Lung (tissue), 12 donors: Measurements from ENCODE around the gene NRG2. TPM values are rescaled to one million over a fixed set of nuclear protein-coding genes. Genes with fewer than 3 reads are reported as not detected.

ENCODE experiments used
- ATAC-seq: fragments of 200-7000 bp; cut with Tn5 transposase; one replicate; pipeline ENCODE4 v1.9.1; 2020; ENCODE audit warnings: moderate number of reproducible peaks; ENCODE audit not compliant: insufficient read depth, low FRiP score
- DNase-seq, 3 donors: peaks; one replicate each; pipeline ENCODE4 v3.0.0-alpha.2; 2013 to 2017
- H3K27ac ChIP-seq, 2 donors: one replicate each; pipeline ENCODE4 v1.5.1; 2013; ENCODE audit warnings: mild to moderate bottlenecking in 2 of 2, moderate library complexity in 2 of 2, control low read depth in 1 of 2, inconsistent platforms in 1 of 2, low read depth in 1 of 2, low read length in 1 of 2
- H3K27me3 ChIP-seq, 3 donors: one replicate each; pipeline ENCODE4 v1.5.1; 2013; ENCODE audit warnings: low read length in 2 of 3; ENCODE audit not compliant: control insufficient read depth in 3 of 3, insufficient read depth in 3 of 3
- H3K36me3 ChIP-seq, 4 donors: one replicate each; pipeline ENCODE4 v1.5.1; 2013; ENCODE audit warnings: low read length in 4 of 4, mild to moderate bottlenecking in 1 of 4, moderate library complexity in 1 of 4; ENCODE audit not compliant: control insufficient read depth in 4 of 4, insufficient read depth in 4 of 4
- H3K4me1 ChIP-seq, 5 donors: one replicate each; pipeline ENCODE4 v1.5.1; 2013; ENCODE audit warnings: low read length in 5 of 5, mild to moderate bottlenecking in 2 of 5, moderate library complexity in 1 of 5; ENCODE audit not compliant: control insufficient read depth in 5 of 5, insufficient read depth in 5 of 5
- H3K4me3 ChIP-seq: one replicate; pipeline ENCODE4 v1.5.1; 2013; ENCODE audit warnings: mild to moderate bottlenecking, control low read depth, moderate library complexity
- H3K9ac ChIP-seq, 2 donors: one replicate each; pipeline ENCODE4 v1.5.1; 2013; ENCODE audit warnings: low read length in 2 of 2, control low read depth in 1 of 2; ENCODE audit not compliant: insufficient read depth in 1 of 2
- H3K9me3 ChIP-seq, 4 donors: one replicate each; pipeline ENCODE4 v1.5.1; 2013; ENCODE audit warnings: low read length in 3 of 4, mild to moderate bottlenecking in 1 of 4, moderate library complexity in 1 of 4; ENCODE audit not compliant: control insufficient read depth in 4 of 4, insufficient read depth in 3 of 4
- CTCF ChIP-seq: IDR thresholded peaks from 2 replicates; pipeline ENCODE4 v1.5.1; 2012; ENCODE audit warnings: mild to moderate bottlenecking; ENCODE audit errors: control extremely low read depth, extremely low read depth
- WGBS, 2 donors: extraction: QIAGEN DNeasy Blood & Tissue Kit; methylation state at CpG; one replicate each; pipeline ENCODE4 v1.1.7; 2013; 5-methylcytosine and 5-hydroxymethylcytosine counted together
- polyA plus RNA-seq, 2 donors: library from polyadenylated mRNA; stranded (reverse); fragments of 200-250 nt; gene quantifications; one replicate each; pipeline ENCODE4 v1.2.1, GENCODE V29; 2013
- total RNA-seq, 2 donors: library from RNA; depleted of rRNA in 1 of 2; stranded (reverse); fragments of >200 nt in 1 of 2; gene quantifications; one replicate each; pipeline ENCODE4 v1.2.1, GENCODE V29; 2014 to 2021
- donor health status: control.
- donor health status: control.
- donor health status: Bipolar disorder and iron deficiency.
- donor health status: healthy.
- donor health status: DM: yes; HTN: yes; CAD: no.

Gene NRG2
- total and polyA plus RNA-seq, 4 donors, result 0.41 to 3.0 (median 1.0) TPM

DNA sequence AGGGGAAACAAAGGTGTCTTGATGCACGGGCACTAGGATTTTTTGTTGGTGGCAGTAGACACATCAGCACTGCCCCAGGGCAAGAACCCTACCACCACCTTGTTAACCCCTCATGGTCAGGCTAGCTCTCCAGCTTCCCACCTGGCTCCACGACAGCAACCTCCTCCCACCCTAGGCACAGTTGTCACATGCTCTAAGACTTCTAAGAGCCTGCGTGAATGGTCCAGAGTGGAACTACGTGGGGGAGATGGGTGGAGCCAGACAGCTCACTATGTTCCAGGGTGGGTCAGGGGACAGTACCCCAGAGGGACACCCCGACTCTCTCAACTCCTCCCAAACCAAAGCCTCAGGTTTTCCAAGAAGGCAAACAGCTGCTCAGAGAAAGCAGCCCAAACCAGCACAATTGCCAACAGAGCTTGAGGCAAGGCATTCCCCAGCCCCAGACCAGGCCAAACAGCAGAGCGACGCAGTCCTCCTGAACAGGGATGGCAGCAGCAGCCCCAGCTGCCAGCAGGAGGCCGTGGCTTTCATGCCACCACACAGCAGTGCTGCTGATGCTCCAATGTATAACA is 78.0 kb downstream of the NRG2 start:
- Histone ChIP-seq H3K4me1 (peaks cover 0 to 4% (median 0%) of the 10 kb centered on the region in 5 donors), H3K36me3 (no peaks in the 10 kb centered on the region), H3K27me3 (peaks cover 0 to 5% (median 1%) of the 10 kb centered on the region in 3 donors), H3K9me3 (no peaks in the 10 kb centered on the region), H3K9ac (no peak overlapping the region), H3K27ac (no peak overlapping the region), H3K4me3 (no peak overlapping the region)
- 86 to 87% methylated on average over 8 of the region's 8 CpGs for WGBS, 2 donors
- ATAC-seq (no peak), DNase-seq (no peak)
- TF ChIP-seq CTCF, result no peak

- H3K4me1 ChIP-seq, result peaks cover 0 to 4% (median 0%) of the 10 kb centered on the region in 5 donors
- H3K27me3 ChIP-seq, result peaks cover 0 to 2% (median 0%) of the 10 kb centered on the region in 3 donors
- ATAC-seq (no peak), DNase-seq (no peak)
- TF ChIP-seq CTCF, result no peak
- H3K9me3 ChIP-seq, result no peaks in the 10 kb centered on the region
- 89 to 90% methylated on average over 4 of the region's 4 CpGs for WGBS, 2 donors
- H3K4me3 ChIP-seq, result no peak overlapping the region
- no peak overlapping the region for H3K27ac ChIP-seq
- H3K9ac ChIP-seq, result no peak overlapping the region
- H3K36me3 ChIP-seq, result no peaks in the 10 kb centered on the region
These were observed 78.7 kb downstream of the NRG2 start for GRCh38 chr5:139964266-139964993.

DNA sequence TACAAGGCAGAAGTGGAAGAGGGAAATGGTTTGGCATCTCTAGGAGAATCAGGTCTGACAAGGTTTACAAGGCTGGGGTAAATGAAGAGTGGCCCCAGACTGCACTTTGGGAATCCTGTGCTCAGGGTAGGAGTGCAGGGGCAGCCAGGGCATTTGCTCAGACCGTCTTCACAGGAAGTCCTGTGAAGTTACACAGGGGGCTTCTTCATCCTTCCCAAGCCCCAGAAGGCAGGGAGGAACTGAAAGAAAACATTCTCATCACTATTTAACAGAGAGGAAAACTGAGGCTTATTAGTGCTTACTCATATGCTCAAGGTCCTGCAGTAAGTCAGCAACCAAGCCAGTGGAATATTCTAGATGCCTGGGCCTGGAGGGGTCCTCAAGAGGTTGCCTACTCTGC is 80.7 kb downstream of the NRG2 start:
- TF ChIP-seq CTCF, result no peak
- Histone ChIP-seq H3K4me1 (no peaks in the 10 kb centered on the region), H3K27me3 (no peaks in the 10 kb centered on the region), H3K27ac (no peak overlapping the region), H3K4me3 (no peak overlapping the region), H3K36me3 (no peaks in the 10 kb centered on the region), H3K9ac (no peak overlapping the region), H3K9me3 (no peaks in the 10 kb centered on the region)
- ATAC-seq (no peak), DNase-seq (no peak)
- WGBS, 2 donors, result 48 to 76% methylated on average over 1 of the region's 1 CpG
